ENCODE data around the gene PDZD2.
"Not testable (repeated sequence)": the region's sequence is repeated elsewhere in the genome, so short reads cannot be mapped to it uniquely, and the experiment has no call there.

The PDZD2 gene

GRCh38 chr5:31987985-31988710 lies 349.2 kb downstream of the PDZD2 start:
- peak overlapping the region; percentile 13 for H3K27ac ChIP-seq
- peak; percentile 87 for DNase-seq (ENCODE audit: low read depth, low spot score)

- no peak for DNase-seq (ENCODE audit: low read depth, low spot score)
Measured at GRCh38 chr5:31990081-31990650, 351.2 kb downstream of the PDZD2 start.

GRCh38 chr5:31990701-31991110 lies 351.8 kb downstream of the PDZD2 start:
- H3K27ac ChIP-seq, result peak overlapping the region; percentile 3
- DNase-seq (ENCODE audit: low read depth, low spot score), result peak; percentile 41

More at GRCh38 chr5:31990081-31990650, 351.2 kb downstream of the PDZD2 start:
- H3K27ac ChIP-seq, result peak overlapping the region; percentile 3

- no peak for DNase-seq (ENCODE audit: low read depth, low spot score)
- H3K27ac ChIP-seq, result no peak overlapping the region
Measured at GRCh38 chr5:31992377-31992776, 353.4 kb downstream of the PDZD2 start.

GRCh38 chr5:31993165-31993961 lies 354.4 kb downstream of the PDZD2 start:
- no peak for DNase-seq (ENCODE audit: low read depth, low spot score)
- H3K27ac ChIP-seq, result no peak overlapping the region

- DNase-seq (ENCODE audit: low read depth, low spot score), result no peak
- no peak overlapping the region for H3K27ac ChIP-seq
Measured at GRCh38 chr5:31995006-31995405, 356.1 kb downstream of the PDZD2 start.

GRCh38 chr5:31995714-31996113 lies 356.8 kb downstream of the PDZD2 start:
- DNase-seq (ENCODE audit: low read depth, low spot score), result no peak
- H3K27ac ChIP-seq, result no peak overlapping the region

GRCh38 chr5:31996909-31997308 lies 358.0 kb downstream of the PDZD2 start:
- H3K27ac ChIP-seq, result no peak overlapping the region
- DNase-seq (ENCODE audit: low read depth, low spot score), result no peak

- H3K27ac ChIP-seq, result no peak overlapping the region
- no peak for DNase-seq (ENCODE audit: low read depth, low spot score)
Measured at GRCh38 chr5:31999470-31999869, 360.5 kb downstream of the PDZD2 start.

- DNase-seq (ENCODE audit: low read depth, low spot score), result no peak
Measured at GRCh38 chr5:32000731-32001130, 361.8 kb downstream of the PDZD2 start.

GRCh38 chr5:32001284-32001683 lies 362.4 kb downstream of the PDZD2 start:
- no peak overlapping the region for H3K27ac ChIP-seq
- no peak for DNase-seq (ENCODE audit: low read depth, low spot score)

More at GRCh38 chr5:32000731-32001130, 361.8 kb downstream of the PDZD2 start:
- no peak overlapping the region for H3K27ac ChIP-seq

GRCh38 chr5:32001707-32002106 lies 362.8 kb downstream of the PDZD2 start:
- H3K27ac ChIP-seq, result no peak overlapping the region
- no peak for DNase-seq (ENCODE audit: low read depth, low spot score)

GRCh38 chr5:32002755-32003154 lies 363.8 kb downstream of the PDZD2 start:
- no peak for DNase-seq (ENCODE audit: low read depth, low spot score)
- H3K27ac ChIP-seq, result no peak overlapping the region

- DNase-seq (ENCODE audit: low read depth, low spot score), result no peak
Measured at GRCh38 chr5:32003981-32004380, 365.1 kb downstream of the PDZD2 start.

GRCh38 chr5:32004404-32004803 lies 365.5 kb downstream of the PDZD2 start:
- no peak overlapping the region for H3K27ac ChIP-seq
- DNase-seq (ENCODE audit: low read depth, low spot score), result no peak

More at GRCh38 chr5:32003981-32004380, 365.1 kb downstream of the PDZD2 start:
- no peak overlapping the region for H3K27ac ChIP-seq

- no peak for DNase-seq (ENCODE audit: low read depth, low spot score)
- no peak overlapping the region for H3K27ac ChIP-seq
Measured at GRCh38 chr5:32008746-32009145, 369.8 kb downstream of the PDZD2 start.

- no peak overlapping the region for H3K27ac ChIP-seq
- no peak for DNase-seq (ENCODE audit: low read depth, low spot score)
Measured at GRCh38 chr5:32013658-32014057, 374.7 kb downstream of the PDZD2 start.

- no peak overlapping the region for H3K27ac ChIP-seq
- DNase-seq (ENCODE audit: low read depth, low spot score), result no peak
Measured at GRCh38 chr5:32014096-32014745, 375.3 kb downstream of the PDZD2 start.

- H3K27ac ChIP-seq; DNase-seq (ENCODE audit: low read depth, low spot score): not testable (repeated sequence)
Measured at GRCh38 chr5:32015262-32015661, 376.3 kb downstream of the PDZD2 start.

- no peak overlapping the region for H3K27ac ChIP-seq
- no peak for DNase-seq (ENCODE audit: low read depth, low spot score)
Measured at GRCh38 chr5:32017692-32018367, 378.9 kb downstream of the PDZD2 start.
